Upper lobe of right lung (tissue), 1 donor: ENCODE measurements around the gene OR10AD1. TPM values are rescaled to one million over a fixed set of nuclear protein-coding genes. Genes with fewer than 3 reads are reported as not detected.

Experiments used
- ATAC-seq: fragments of 200-7000 bp; cut with Tn5 transposase; one replicate; pipeline ENCODE4 v1.9.1; 2020; ENCODE audit warnings: mild to moderate bottlenecking, moderate library complexity
- DNase-seq: peaks from one replicate; pipeline ENCODE4 v3.0.0-alpha.2; 2020
- H3K27ac ChIP-seq: fragments of 200-600 bp; one replicate; pipeline ENCODE4 v1.8.0; 2022
- H3K27me3 ChIP-seq: fragments of 200-600 bp; one replicate; pipeline ENCODE4 v1.8.0; 2022; ENCODE audit warnings: mild to moderate bottlenecking
- H3K36me3 ChIP-seq: fragments of 200-600 bp; one replicate; pipeline ENCODE4 v1.8.0; 2022
- H3K4me1 ChIP-seq: fragments of 200-600 bp; one replicate; pipeline ENCODE4 v1.8.0; 2022
- H3K4me3 ChIP-seq: fragments of 200-600 bp; one replicate; pipeline ENCODE4 v1.8.0; 2022; ENCODE audit warnings: mild to moderate bottlenecking
- H3K9me3 ChIP-seq: fragments of 200-600 bp; one replicate; pipeline ENCODE4 v1.8.0; 2022
- intact Hi-C: fragments of 100-400 bp; cut with DNase I; formaldehyde crosslinking; loops from one replicate; pipeline ENCODE4 v1.11.0; 2022
- total RNA-seq: library from RNA; stranded (reverse); fragmentation: NEBNext Ultra II Directional; extraction: Animal tissue kit (Norgen Biotek cat#: 25700); gene quantifications from one replicate; pipeline ENCODE4 v1.2.1, GENCODE V29; 2021
- TF ChIP-seq, protein P1 (sequence below): fragments of 200-600 bp; IDR thresholded peaks from one replicate; pipeline ENCODE4 v1.8.0; 2022; ENCODE audit warnings: antibody characterized with exemption
- donor health status: DM: no; HTN: yes; CAD: no; lungs with severe emphysema.

Gene OR10AD1
- total RNA-seq, 1 donor from 2014 or later: not detected

- intact Hi-C loops: no loop called here
- H3K9me3 ChIP-seq: no peaks in the 10 kb centered on the region
- no peak overlapping the region for H3K4me3 ChIP-seq
- no peaks in the 10 kb centered on the region for H3K36me3 ChIP-seq
- ATAC-seq: no peak
- peaks cover 31% of the 10 kb centered on the region for H3K4me1 ChIP-seq
- no peaks in the 10 kb centered on the region for H3K27me3 ChIP-seq
- no peak overlapping the region for H3K27ac ChIP-seq
- TF ChIP-seq, protein P1, sequence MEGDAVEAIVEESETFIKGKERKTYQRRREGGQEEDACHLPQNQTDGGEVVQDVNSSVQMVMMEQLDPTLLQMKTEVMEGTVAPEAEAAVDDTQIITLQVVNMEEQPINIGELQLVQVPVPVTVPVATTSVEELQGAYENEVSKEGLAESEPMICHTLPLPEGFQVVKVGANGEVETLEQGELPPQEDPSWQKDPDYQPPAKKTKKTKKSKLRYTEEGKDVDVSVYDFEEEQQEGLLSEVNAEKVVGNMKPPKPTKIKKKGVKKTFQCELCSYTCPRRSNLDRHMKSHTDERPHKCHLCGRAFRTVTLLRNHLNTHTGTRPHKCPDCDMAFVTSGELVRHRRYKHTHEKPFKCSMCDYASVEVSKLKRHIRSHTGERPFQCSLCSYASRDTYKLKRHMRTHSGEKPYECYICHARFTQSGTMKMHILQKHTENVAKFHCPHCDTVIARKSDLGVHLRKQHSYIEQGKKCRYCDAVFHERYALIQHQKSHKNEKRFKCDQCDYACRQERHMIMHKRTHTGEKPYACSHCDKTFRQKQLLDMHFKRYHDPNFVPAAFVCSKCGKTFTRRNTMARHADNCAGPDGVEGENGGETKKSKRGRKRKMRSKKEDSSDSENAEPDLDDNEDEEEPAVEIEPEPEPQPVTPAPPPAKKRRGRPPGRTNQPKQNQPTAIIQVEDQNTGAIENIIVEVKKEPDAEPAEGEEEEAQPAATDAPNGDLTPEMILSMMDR: no peak
- no peak for DNase-seq
These were observed 1.6 kb downstream of the OR10AD1 start for GRCh38 chr12:48201516-48201915.

DNA sequence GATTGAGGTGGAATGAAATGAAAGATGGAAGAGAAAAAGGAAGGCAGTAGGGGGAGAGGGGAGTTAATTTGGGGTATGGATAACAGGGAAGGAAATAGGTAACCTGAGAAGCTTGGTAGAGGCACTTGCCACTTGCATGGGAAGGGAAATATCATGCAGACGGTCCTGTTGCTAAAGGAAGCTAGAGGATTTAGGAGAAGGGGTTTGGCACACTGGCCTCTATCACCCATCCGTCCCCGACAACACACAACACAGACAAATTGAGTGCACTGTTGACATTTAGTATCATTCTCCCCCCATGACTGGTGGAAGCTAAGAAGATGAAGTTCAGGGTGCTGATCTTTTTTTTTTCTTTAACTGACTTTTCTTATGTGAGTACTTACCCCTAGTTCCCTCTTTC lies 2.0 kb downstream of the OR10AD1 start:
- no peaks in the 10 kb centered on the region for H3K27me3 ChIP-seq
- TF ChIP-seq, protein P1: no peak
- peak overlapping the region; percentile 100 for H3K27ac ChIP-seq
- ATAC-seq: no peak
- H3K4me1 ChIP-seq: peaks cover 31% of the 10 kb centered on the region
- intact Hi-C loops: no loop called here
- no peaks in the 10 kb centered on the region for H3K9me3 ChIP-seq
- H3K36me3 ChIP-seq: no peaks in the 10 kb centered on the region
- no peak for DNase-seq
- no peak overlapping the region for H3K4me3 ChIP-seq

- TF ChIP-seq, protein P1: no peak
- peak; percentile 14 for ATAC-seq
- H3K36me3 ChIP-seq: no peaks in the 10 kb centered on the region
- intact Hi-C loops: no loop called here
- H3K4me1 ChIP-seq: peaks cover 31% of the 10 kb centered on the region
- H3K27me3 ChIP-seq: no peaks in the 10 kb centered on the region
- H3K27ac ChIP-seq: peak overlapping the region; percentile 100
- H3K9me3 ChIP-seq: no peaks in the 10 kb centered on the region
- no peak for DNase-seq
- H3K4me3 ChIP-seq: peak overlapping the region; percentile 80
These were observed 3.3 kb downstream of the OR10AD1 start for GRCh38 chr12:48199774-48200221.

DNA sequence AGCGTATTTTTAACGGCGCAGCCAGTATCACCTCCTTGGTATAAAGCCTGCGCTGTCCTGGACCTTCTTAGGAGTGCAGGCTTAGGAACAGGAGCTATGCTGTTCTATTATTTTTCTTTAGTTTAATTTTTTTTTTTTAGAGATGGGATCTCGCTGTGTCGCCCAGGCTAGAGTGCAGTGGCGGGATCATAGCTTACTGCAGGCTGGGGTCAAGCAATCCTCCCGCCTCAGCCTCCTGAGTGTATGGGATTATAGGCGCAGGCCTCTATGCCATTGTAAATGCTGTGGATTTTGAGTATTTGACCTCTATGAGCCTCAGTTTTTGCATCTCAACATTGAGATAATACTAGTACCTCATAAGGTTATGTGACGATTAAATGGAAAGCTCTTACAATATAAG lies 4.1 kb downstream of the OR10AD1 start:
- Histone ChIP-seq H3K27me3 (no peaks in the 10 kb centered on the region), H3K4me1 (peaks cover 31% of the 10 kb centered on the region), H3K4me3 (peak overlapping the region; percentile 80), H3K27ac (peak overlapping the region; percentile 100), H3K36me3 (no peaks in the 10 kb centered on the region), H3K9me3 (no peaks in the 10 kb centered on the region)
- DNase-seq (no peak), ATAC-seq (no peak)
- intact Hi-C loops: no loop called here
- TF ChIP-seq, protein P1: no peak

DNA sequence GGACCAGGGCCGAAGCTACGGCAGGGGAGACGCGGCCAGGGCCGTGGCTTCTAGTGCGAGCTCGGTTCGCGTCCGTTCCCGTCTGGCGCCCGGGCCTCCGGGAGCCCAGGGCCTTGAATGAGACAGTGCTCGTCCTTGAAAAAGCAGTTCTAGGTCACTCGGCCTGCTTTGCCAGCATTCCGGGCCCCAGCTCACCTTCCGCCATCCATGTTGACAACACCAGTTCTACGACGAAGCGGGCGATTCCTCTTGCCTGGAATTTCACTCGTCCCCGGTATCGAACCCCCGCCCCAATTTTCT lies 4.5 kb downstream of the OR10AD1 start:
- peak; percentile 18 for ATAC-seq

More for the DNA sequence above, 4.5 kb downstream of the OR10AD1 start:
- H3K27ac ChIP-seq: peak overlapping the region; percentile 100
- DNase-seq: peak; percentile 80
- peak overlapping the region; percentile 80 for H3K4me3 ChIP-seq
- intact Hi-C loops: no loop called here
- H3K4me1 ChIP-seq: peaks cover 31% of the 10 kb centered on the region
- TF ChIP-seq, protein P1: no peak
- H3K36me3 ChIP-seq: no peaks in the 10 kb centered on the region
- H3K9me3 ChIP-seq: no peaks in the 10 kb centered on the region
- no peaks in the 10 kb centered on the region for H3K27me3 ChIP-seq
